Naive thymus-derived CD4-positive, alpha-beta T cell (primary cell): ENCODE measurements around the gene TCHHL1. TPM values are rescaled to one million over a fixed set of nuclear protein-coding genes. Genes with fewer than 3 reads are reported as not detected.
A peak's percentile ranks its signal among the peaks of the same experiment; 100 is the strongest.

Source experiments
- ATAC-seq: fragments of 150-1000 bp; cut with Tn5 transposase; 2 replicates; pipeline ENCODE4 v1.10.0; 2021; ENCODE audit warnings: mild to moderate bottlenecking, moderate library complexity
- CTCF ChIA-PET: fragments of 350-600 bp; sonication (Branson Sonifier 250); formaldehyde crosslinking; loops from one replicate; lab custom pipeline; 2021; ENCODE audit warnings: antibody characterized with exemption; lab: Charles Lee
- POLR2A ChIA-PET: fragments of 350-600 bp; sonication (Branson Sonifier 250); formaldehyde crosslinking; loops from one replicate; lab custom pipeline; 2021; ENCODE audit warnings: antibody characterized with exemption, inconsistent platforms; lab: Charles Lee
- DNase-seq, 9 donors: peaks; one replicate each; pipeline versions ENCODE4 v3.0.0 to v3.0.0-alpha.2; 2020 to 2022; ENCODE audit warnings: mixed read lengths in 1 of 9
- H3K27ac ChIP-seq: one replicate; pipeline ENCODE4 v1.7.0; 2013; ENCODE audit warnings: mild to moderate bottlenecking, low read depth, low read length, moderate library complexity
- H3K27me3 ChIP-seq, 2 donors: one replicate each; pipeline ENCODE4 v1.7.0; 2013; ENCODE audit warnings: low read length in 2 of 2, mild to moderate bottlenecking in 2 of 2, moderate library complexity in 2 of 2; ENCODE audit not compliant: control insufficient read depth in 2 of 2, insufficient read depth in 2 of 2
- H3K36me3 ChIP-seq, 3 experiments: 1 replicate in 2 of 3; 2 replicates in 1 of 3; pipeline ENCODE4 v1.7.0; 2013; ENCODE audit warnings: low read length in 3 of 3, mild to moderate bottlenecking in 3 of 3, moderate library complexity in 1 of 3; ENCODE audit not compliant: insufficient read depth in 3 of 3, control insufficient read depth in 2 of 3
- H3K4me1 ChIP-seq, 2 donors: one replicate each; pipeline ENCODE4 v1.7.0; 2013; ENCODE audit warnings: low read length in 2 of 2, mild to moderate bottlenecking in 2 of 2, moderate library complexity in 1 of 2; ENCODE audit not compliant: control insufficient read depth in 2 of 2, insufficient read depth in 2 of 2
- H3K4me3 ChIP-seq: 2 replicates; pipeline ENCODE4 v1.7.0; 2013; ENCODE audit warnings: mild to moderate bottlenecking, low read length
- H3K9me3 ChIP-seq, 3 experiments: 1 replicate in 2 of 3; 2 replicates in 1 of 3; pipeline ENCODE4 v1.7.0; 2013; ENCODE audit warnings: low read length in 3 of 3; ENCODE audit not compliant: control insufficient read depth in 2 of 3
- H3K27ac Mint-ChIP-seq, 9 donors: one replicate each; pipeline ENCODE4 v1.8.0; 2020 to 2022; ENCODE audit warnings: mixed read lengths in 9 of 9, mild to moderate bottlenecking in 8 of 9, moderate library complexity in 5 of 9, inconsistent platforms in 2 of 9
- H3K27me3 Mint-ChIP-seq, 5 donors: one replicate each; pipeline ENCODE4 v1.8.0; 2021 to 2022; ENCODE audit warnings: mixed read lengths in 5 of 5, mild to moderate bottlenecking in 1 of 5
- H3K36me3 Mint-ChIP-seq, 5 donors: one replicate each; pipeline ENCODE4 v1.8.0; 2020 to 2022; ENCODE audit warnings: mixed read lengths in 5 of 5, mild to moderate bottlenecking in 3 of 5, inconsistent platforms in 1 of 5
- H3K4me1 Mint-ChIP-seq, 7 donors: one replicate each; pipeline ENCODE4 v1.8.0; 2020 to 2022; ENCODE audit warnings: mixed read lengths in 7 of 7, mild to moderate bottlenecking in 3 of 7, inconsistent platforms in 1 of 7
- H3K4me3 Mint-ChIP-seq, 10 donors: one replicate each; pipeline ENCODE4 v1.8.0; 2020 to 2022; ENCODE audit warnings: mild to moderate bottlenecking in 10 of 10, mixed read lengths in 10 of 10, moderate library complexity in 6 of 10, inconsistent platforms in 2 of 10
- H3K9me3 Mint-ChIP-seq, 11 donors: one replicate each; pipeline ENCODE4 v1.8.0; 2020 to 2022; ENCODE audit warnings: mixed read lengths in 11 of 11, mild to moderate bottlenecking in 4 of 11, inconsistent platforms in 1 of 11, moderate library complexity in 1 of 11
- intact Hi-C, 2 donors: fragments of 100-400 bp; cut with micrococcal nuclease; formaldehyde crosslinking; loops; one replicate each; pipeline ENCODE4 v1.15.1; 2023
- polyA plus RNA-seq, 2 donors: library from polyadenylated mRNA; unstranded; fragments of 300-500 nt; fragmentation: Illumina TruSeq; gene quantifications; one replicate each; pipeline ENCODE4 v1.2.3, GENCODE V29; 2021
- total RNA-seq, 6 experiments: library from RNA in 5 of 6; stranded (reverse) in 5 of 6; gene quantifications; 1 replicate in 5 of 6; 2 replicates in 1 of 6; pipeline ENCODE4 v1.2.3 and lab custom pipeline; 2021 to 2026

TCHHL1 gene
- total and polyA plus RNA-seq, 7 experiments from 2014 or later, result not detected

DNA sequence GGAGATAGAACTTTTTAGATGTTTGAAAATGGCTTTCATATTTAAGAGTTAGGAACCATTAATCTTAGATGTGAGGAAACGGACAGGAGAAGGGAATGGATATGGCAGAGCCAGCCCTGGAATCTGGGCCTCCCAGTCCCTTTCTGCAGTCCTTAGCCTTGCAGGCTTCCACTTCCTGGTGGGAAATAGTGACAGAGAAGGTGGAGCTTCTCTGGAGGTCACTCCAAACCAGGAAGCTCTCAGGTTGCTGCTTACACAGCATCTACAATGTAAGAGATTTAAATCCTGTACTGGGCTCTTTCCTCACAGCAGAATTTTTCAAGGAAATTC, 54.6 kb downstream of the TCHHL1 start:
- Histone ChIP-seq H3K4me1 (peaks cover 21 to 22% of the 10 kb centered on the region in 2 donors), H3K27ac (peak overlapping the region; percentile 81), H3K36me3 (peaks cover 3 to 23% (median 15%) of the 10 kb centered on the region in 3 experiments), H3K27me3 (no peaks in the 10 kb centered on the region), H3K4me3 (peak overlapping the region; percentile 70), H3K9me3 (no peaks in the 10 kb centered on the region)
- intact Hi-C loops, result loop anchor here (1.0 to 2.0 kb wide), 3 partner anchors 21 to 100 kb away; partner anchors contain the start of gene S100A10 (in 1 of the 2)
- POLR2A ChIA-PET, result interaction anchor here (0.5 to 4.4 kb wide), 9 partner anchors 13 to 579 kb away, joined by 3 to 90 read pairs (median 3); no protein-coding TSS in a partner anchor
- DNase-seq (no peak), ATAC-seq (no peak)
- Mint-ChIP-seq H3K4me3 (peak overlapping the region; percentile 88 to 99 (median 96)), H3K4me1 (peaks cover 29 to 62% (median 43%) of the 10 kb centered on the region in 7 donors), H3K36me3 (peaks cover 10 to 47% (median 21%) of the 10 kb centered on the region in 5 donors), H3K27ac (peak overlapping the region; percentile 95 to 100 (median 98)), H3K27me3 (no peaks in the 10 kb centered on the region), H3K9me3 (peaks cover 0 to 3% (median 0%) of the 10 kb centered on the region in 11 donors)
- CTCF ChIA-PET, result interaction anchor here (0.5 to 3.5 kb wide), 13 partner anchors 10 to 424 kb away, joined by 3 to 27 read pairs (median 3); no protein-coding TSS in a partner anchor

Other genes with a start within 250 kb of the TCHHL1 start
- under 1 TPM in 2 of 5 experiments, not detected in 3; 0.34 to 0.87 TPM for gene C2CD4D, start 249.2 kb downstream of the TCHHL1 start, total RNA-seq
- gene C2CD4D, start 249.2 kb downstream of the TCHHL1 start, polyA plus RNA-seq, result under 1 TPM in 1 of 2 donors, not detected in 1; 0.18 TPM
- gene THEM5, start 235.4 kb downstream of the TCHHL1 start, total RNA-seq, result not detected
- gene THEM5, start 235.4 kb downstream of the TCHHL1 start, polyA plus RNA-seq, result not detected
- 100 to 1,000 TPM in 2 of 5 experiments, 10 to 100 TPM in 3; 37.6 to 143 (median 44.6) TPM for gene THEM4, start 179.6 kb downstream of the TCHHL1 start, total RNA-seq
- gene THEM4, start 179.6 kb downstream of the TCHHL1 start, polyA plus RNA-seq, result 100 to 1,000 TPM; 113 to 122 TPM
- gene S100A10, start 95.2 kb downstream of the TCHHL1 start, total RNA-seq, result 100 to 1,000 TPM; 131 to 361 (median 143) TPM
- gene S100A10, start 95.2 kb downstream of the TCHHL1 start, polyA plus RNA-seq, result 100 to 1,000 TPM; 458 to 492 TPM
- 100 to 1,000 TPM in 2 of 5 experiments, 10 to 100 TPM in 3; 28.6 to 442 (median 96.5) TPM for gene S100A11, start 52.1 kb downstream of the TCHHL1 start, total RNA-seq
- 100 to 1,000 TPM; 189 to 210 TPM for gene S100A11, start 52.1 kb downstream of the TCHHL1 start, polyA plus RNA-seq
- gene TCHH, start 26.4 kb upstream of the TCHHL1 start, total RNA-seq, result under 1 TPM in 1 of 5 experiments, not detected in 4; 0.02 TPM
- not detected for gene TCHH, start 26.4 kb upstream of the TCHHL1 start, polyA plus RNA-seq
- gene RPTN, start 70.2 kb upstream of the TCHHL1 start, total RNA-seq, result not detected
- not detected for gene RPTN, start 70.2 kb upstream of the TCHHL1 start, polyA plus RNA-seq
- gene HRNR, start 135.1 kb upstream of the TCHHL1 start, total RNA-seq, result not detected
- not detected for gene HRNR, start 135.1 kb upstream of the TCHHL1 start, polyA plus RNA-seq
- gene FLG, start 236.2 kb upstream of the TCHHL1 start, total RNA-seq, result not detected
- not detected for gene FLG, start 236.2 kb upstream of the TCHHL1 start, polyA plus RNA-seq